Omental fat pad (tissue), 4 donors: ENCODE data around the gene C1QTNF5. TPM values are rescaled to one million over a fixed set of nuclear protein-coding genes. Genes with fewer than 3 reads are reported as not detected.

ENCODE experiments used
- ATAC-seq: fragments of 150-250 bp; one replicate; pipeline ENCODE4 v1.9.1; 2016; ENCODE audit warnings: mild to moderate bottlenecking, moderate library complexity; ENCODE audit not compliant: low FRiP score
- DNase-seq: peaks from one replicate; pipeline ENCODE4 v3.0.0-alpha.2; 2019; ENCODE audit warnings: low spot score
- CTCF ChIP-seq, 3 donors: fragments of 450-650 bp; IDR thresholded peaks; one replicate each; pipeline ENCODE4 v1.5.1; 2016 to 2017; ENCODE audit warnings: antibody characterized with exemption in 3 of 3, mild to moderate bottlenecking in 3 of 3, moderate library complexity in 2 of 3
- total RNA-seq, 4 donors: library from RNA; depleted of rRNA; stranded (reverse); fragments of >200 nt; gene quantifications; one replicate each; pipeline ENCODE4 v1.1.0, GENCODE V29; 2016

The C1QTNF5 gene
- total RNA-seq, 4 donors from 2014 or later, result 18.0 to 74.2 (median 35.5) TPM

GRCh38 chr11:119361056-119361787 is 20.5 kb upstream of the C1QTNF5 start:
- DNase-seq (no peak), ATAC-seq (peak; percentile 90)
- TF ChIP-seq CTCF (IDR thresholded peaks at IDR 0.05), result no peak

GRCh38 chr11:119359365-119360214 is 18.9 kb upstream of the C1QTNF5 start:
- no peak for DNase-seq
- ATAC-seq, result no peak
- TF ChIP-seq CTCF (IDR thresholded peaks at IDR 0.05), result no peak

GRCh38 chr11:119357074-119357473 is 16.4 kb upstream of the C1QTNF5 start:
- no peak for TF ChIP-seq CTCF (IDR thresholded peaks at IDR 0.05)
- DNase-seq (no peak), ATAC-seq (no peak)

GRCh38 chr11:119356349-119357031 is 15.8 kb upstream of the C1QTNF5 start:
- TF ChIP-seq CTCF (IDR thresholded peaks at IDR 0.05), result peak in 2 of 3 donors; percentile 5 to 88
- ATAC-seq (peak; percentile 72), DNase-seq (peak; percentile 66)

GRCh38 chr11:119355091-119355843 is 14.6 kb upstream of the C1QTNF5 start:
- no peak for ATAC-seq
- DNase-seq, result no peak
- TF ChIP-seq CTCF (IDR thresholded peaks at IDR 0.05), result no peak

- ATAC-seq (no peak), DNase-seq (no peak)
- TF ChIP-seq CTCF (IDR thresholded peaks at IDR 0.05), result no peak
Observed at GRCh38 chr11:119352857-119353260, 12.2 kb upstream of the C1QTNF5 start.
